ENCODE data around the gene ANKDD1A. TPM values are rescaled to one million over a fixed set of nuclear protein-coding genes. Genes with fewer than 3 reads are reported as not detected.

ANKDD1A gene
- total RNA-seq, 4 donors from 2014 or later: 1.3 to 2.8 (median 1.7) TPM

- 87 to 90% methylated on average over 4 of the region's 4 CpGs for WGBS, 2 donors
- TF ChIP-seq POLR2A (IDR thresholded peaks at IDR 0.05): no peak
- TF ChIP-seq CTCF (IDR thresholded peaks at IDR 0.05): no peak
- no peak for DNase-seq (ENCODE audit: low spot score in 2 of 2)
- H3K4me3 ChIP-seq (ENCODE audit: low read depth, poor library complexity, severe bottlenecking): no peak overlapping the region
- intact Hi-C loops (cut with DNase I; ENCODE audit: low total_unique reads): no loop called here
Observed at GRCh38 chr15:64898406-64898805, 13.3 kb upstream of the ANKDD1A start.

GRCh38 chr15:64901141-64901540 lies 10.6 kb upstream of the ANKDD1A start:
- 97 to 99% methylated on average over 5 of the region's 5 CpGs for WGBS, 2 donors
- DNase-seq (ENCODE audit: low spot score in 2 of 2): no peak
- intact Hi-C loops (cut with DNase I; ENCODE audit: low total_unique reads): no loop called here
- H3K4me3 ChIP-seq (ENCODE audit: low read depth, poor library complexity, severe bottlenecking): no peak overlapping the region
- TF ChIP-seq POLR2A (IDR thresholded peaks at IDR 0.05) (no peak), CTCF (IDR thresholded peaks at IDR 0.05) (no peak)

GRCh38 chr15:64901914-64902313 lies 9.8 kb upstream of the ANKDD1A start:
- H3K4me3 ChIP-seq (ENCODE audit: low read depth, poor library complexity, severe bottlenecking): no peak overlapping the region
- TF ChIP-seq POLR2A (IDR thresholded peaks at IDR 0.05) (no peak), CTCF (IDR thresholded peaks at IDR 0.05) (no peak)
- WGBS, 2 donors: 94 to 98% methylated on average over 2 of the region's 2 CpGs
- no peak for DNase-seq (ENCODE audit: low spot score in 2 of 2)
- intact Hi-C loops (cut with DNase I; ENCODE audit: low total_unique reads): no loop called here

- H3K4me3 ChIP-seq (ENCODE audit: low read depth, poor library complexity, severe bottlenecking): no peak overlapping the region
- WGBS, 2 donors: 80 to 92% methylated on average over 4 of the region's 4 CpGs
- no peak for DNase-seq (ENCODE audit: low spot score in 2 of 2)
- TF ChIP-seq CTCF (IDR thresholded peaks at IDR 0.05): no peak
- TF ChIP-seq POLR2A (IDR thresholded peaks at IDR 0.05): no peak
- intact Hi-C loops (cut with DNase I; ENCODE audit: low total_unique reads): no loop called here
Observed at GRCh38 chr15:64902863-64903262, 8.8 kb upstream of the ANKDD1A start.

- no peak overlapping the region for H3K4me3 ChIP-seq (ENCODE audit: low read depth, poor library complexity, severe bottlenecking)
- 77 to 82% methylated on average over 4 of the region's 4 CpGs for WGBS, 2 donors
- no peak for DNase-seq (ENCODE audit: low spot score in 2 of 2)
- intact Hi-C loops (cut with DNase I; ENCODE audit: low total_unique reads): no loop called here
- TF ChIP-seq POLR2A (IDR thresholded peaks at IDR 0.05) (no peak), CTCF (IDR thresholded peaks at IDR 0.05) (no peak)
Observed at GRCh38 chr15:64903326-64903950, 8.3 kb upstream of the ANKDD1A start.

- 98% methylated on average over 4 of the region's 4 CpGs for whole genome bisulfite sequencing, 2 donors
- no peak for TF ChIP-seq POLR2A (IDR thresholded peaks at IDR 0.05)
- no peak for TF ChIP-seq CTCF (IDR thresholded peaks at IDR 0.05)
- H3K4me3 ChIP-seq (ENCODE audit: low read depth, poor library complexity, severe bottlenecking): no peak overlapping the region
- intact Hi-C loops (cut with DNase I; ENCODE audit: low total_unique reads): no loop called here
- no peak for DNase-seq (ENCODE audit: low spot score in 2 of 2)
Observed at GRCh38 chr15:64904189-64904588, 7.5 kb upstream of the ANKDD1A start.

Measured in lower leg skin (tissue), 4 donors.